ENCODE results near the gene IER5L. TPM values are rescaled to one million over a fixed set of nuclear protein-coding genes. Genes with fewer than 3 reads are reported as not detected.

Gene IER5L
- total and polyA plus RNA-seq, 2 experiments from 2014 or later: 21.5 to 77.4 TPM

DNA sequence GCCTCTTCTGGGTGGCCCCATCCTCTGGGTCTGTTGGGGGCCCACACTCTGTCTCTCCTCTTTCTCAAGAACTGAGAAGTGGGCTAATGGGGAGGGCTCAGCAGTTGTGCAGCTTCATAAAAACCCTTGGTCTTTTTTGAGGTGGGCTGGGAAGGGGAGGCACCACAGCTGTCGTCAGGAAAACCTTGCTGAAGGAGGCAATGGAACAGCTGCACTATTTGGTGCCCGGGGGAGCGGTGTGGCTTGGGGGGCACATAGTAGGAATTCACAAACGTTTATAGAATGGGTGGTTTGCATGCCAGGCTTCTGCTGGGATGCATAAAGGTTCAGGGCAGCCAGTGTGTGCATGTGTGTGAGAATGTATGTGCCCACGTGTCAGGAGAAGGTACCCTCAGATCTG, 3.2 kb upstream of the IER5L start:
- DNase-seq (ENCODE audit: low read depth in 1 of 2, low spot score in 1 of 2): no peak
- peaks cover 7% of the 10 kb centered on the region for H3K27me3 ChIP-seq
- H3K4me3 ChIP-seq: no peak overlapping the region
- peaks cover 4% of the 10 kb centered on the region for H3K4me1 ChIP-seq (ENCODE audit: low read depth)
- H3K36me3 ChIP-seq: no peaks in the 10 kb centered on the region
- no peak overlapping the region for H3K27ac ChIP-seq
- no peaks in the 10 kb centered on the region for H3K9me3 ChIP-seq (ENCODE audit: low read depth)
- TF ChIP-seq, protein P1, sequence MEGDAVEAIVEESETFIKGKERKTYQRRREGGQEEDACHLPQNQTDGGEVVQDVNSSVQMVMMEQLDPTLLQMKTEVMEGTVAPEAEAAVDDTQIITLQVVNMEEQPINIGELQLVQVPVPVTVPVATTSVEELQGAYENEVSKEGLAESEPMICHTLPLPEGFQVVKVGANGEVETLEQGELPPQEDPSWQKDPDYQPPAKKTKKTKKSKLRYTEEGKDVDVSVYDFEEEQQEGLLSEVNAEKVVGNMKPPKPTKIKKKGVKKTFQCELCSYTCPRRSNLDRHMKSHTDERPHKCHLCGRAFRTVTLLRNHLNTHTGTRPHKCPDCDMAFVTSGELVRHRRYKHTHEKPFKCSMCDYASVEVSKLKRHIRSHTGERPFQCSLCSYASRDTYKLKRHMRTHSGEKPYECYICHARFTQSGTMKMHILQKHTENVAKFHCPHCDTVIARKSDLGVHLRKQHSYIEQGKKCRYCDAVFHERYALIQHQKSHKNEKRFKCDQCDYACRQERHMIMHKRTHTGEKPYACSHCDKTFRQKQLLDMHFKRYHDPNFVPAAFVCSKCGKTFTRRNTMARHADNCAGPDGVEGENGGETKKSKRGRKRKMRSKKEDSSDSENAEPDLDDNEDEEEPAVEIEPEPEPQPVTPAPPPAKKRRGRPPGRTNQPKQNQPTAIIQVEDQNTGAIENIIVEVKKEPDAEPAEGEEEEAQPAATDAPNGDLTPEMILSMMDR (IDR thresholded peaks at IDR 0.05; ENCODE audit: low read depth, low read length): no peak

DNA sequence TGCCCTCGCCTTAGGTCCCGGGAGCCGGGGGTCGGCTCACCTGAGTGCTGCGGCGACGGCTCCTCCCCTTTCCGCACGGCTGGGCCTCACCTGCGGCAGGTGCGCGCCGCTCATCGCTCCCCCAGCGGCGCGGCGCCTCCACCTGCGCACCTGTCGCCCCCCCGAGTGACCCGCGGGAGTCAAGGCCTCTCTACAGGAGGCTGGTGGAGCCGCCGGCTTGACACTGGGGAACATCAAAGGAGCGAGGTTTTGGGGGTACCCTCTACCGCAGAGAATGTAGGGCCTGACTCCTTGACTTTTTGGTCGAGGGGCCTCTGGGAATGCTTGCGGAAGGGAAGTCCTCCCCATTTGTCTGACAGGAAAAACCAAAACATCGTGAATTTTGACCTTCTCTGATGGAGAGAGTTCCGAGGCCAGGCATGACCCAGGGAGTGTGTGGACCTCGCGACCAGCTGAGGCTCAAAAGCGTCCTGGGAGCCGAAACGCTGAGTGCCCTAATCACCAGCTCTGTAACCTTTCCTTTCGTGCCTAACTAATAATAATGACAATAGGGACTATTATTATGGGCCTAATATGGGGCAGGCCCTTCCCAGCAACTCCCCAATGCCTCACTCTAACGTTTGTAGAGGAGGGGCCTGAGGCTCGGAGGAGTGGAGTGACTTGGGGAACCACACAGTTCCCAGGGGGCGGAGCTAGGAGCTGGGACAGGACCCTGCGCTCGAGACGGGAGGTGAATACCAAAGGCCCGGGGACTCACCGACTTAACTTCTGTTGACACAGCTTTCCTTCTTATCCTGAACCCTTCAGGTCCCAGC, 714 bp upstream of the IER5L start:
- TF ChIP-seq, protein P1 (IDR thresholded peaks at IDR 0.05; ENCODE audit: low read depth, low read length): no peak
- H3K27me3 ChIP-seq: peaks cover 7% of the 10 kb centered on the region
- peaks cover 12% of the 10 kb centered on the region for H3K4me1 ChIP-seq (ENCODE audit: low read depth)
- peak in 1 of 2 donors; percentile 77 for DNase-seq (ENCODE audit: low read depth in 1 of 2, low spot score in 1 of 2)
- H3K36me3 ChIP-seq: no peaks in the 10 kb centered on the region
- no peaks in the 10 kb centered on the region for H3K9me3 ChIP-seq (ENCODE audit: low read depth)
- H3K27ac ChIP-seq: no peak overlapping the region
- peak overlapping the region; percentile 22 for H3K4me3 ChIP-seq

DNA sequence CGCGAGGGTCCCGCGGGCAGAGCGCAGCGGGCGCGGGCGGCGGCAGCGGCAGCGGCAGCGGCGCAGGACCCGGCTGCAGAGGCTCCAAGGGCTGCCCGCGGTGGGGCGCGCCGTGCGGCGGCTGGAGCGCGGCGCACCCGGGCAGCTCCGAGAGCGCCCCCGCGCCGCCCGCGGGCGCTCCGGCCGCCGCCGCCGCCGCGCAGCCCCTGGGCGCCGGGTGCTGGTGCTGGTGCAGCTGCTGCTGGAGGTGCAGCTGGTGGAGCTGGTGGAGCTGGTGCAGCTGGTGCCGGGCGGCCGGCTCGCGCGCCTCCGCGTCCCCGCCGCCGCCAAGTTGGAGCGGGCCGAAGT, 644 bp downstream of the IER5L start:
- H3K27ac ChIP-seq: peak overlapping the region; percentile 21
- H3K27me3 ChIP-seq: peaks cover 7% of the 10 kb centered on the region
- peak overlapping the region; percentile 99 for H3K4me3 ChIP-seq
- TF ChIP-seq, protein P1 (IDR thresholded peaks at IDR 0.05; ENCODE audit: low read depth, low read length): no peak
- peaks cover 12% of the 10 kb centered on the region for H3K4me1 ChIP-seq (ENCODE audit: low read depth)
- H3K9me3 ChIP-seq (ENCODE audit: low read depth): no peaks in the 10 kb centered on the region
- DNase-seq (ENCODE audit: low read depth in 1 of 2, low spot score in 1 of 2): peak in 1 of 2 donors; percentile 61
- no peaks in the 10 kb centered on the region for H3K36me3 ChIP-seq

DNA sequence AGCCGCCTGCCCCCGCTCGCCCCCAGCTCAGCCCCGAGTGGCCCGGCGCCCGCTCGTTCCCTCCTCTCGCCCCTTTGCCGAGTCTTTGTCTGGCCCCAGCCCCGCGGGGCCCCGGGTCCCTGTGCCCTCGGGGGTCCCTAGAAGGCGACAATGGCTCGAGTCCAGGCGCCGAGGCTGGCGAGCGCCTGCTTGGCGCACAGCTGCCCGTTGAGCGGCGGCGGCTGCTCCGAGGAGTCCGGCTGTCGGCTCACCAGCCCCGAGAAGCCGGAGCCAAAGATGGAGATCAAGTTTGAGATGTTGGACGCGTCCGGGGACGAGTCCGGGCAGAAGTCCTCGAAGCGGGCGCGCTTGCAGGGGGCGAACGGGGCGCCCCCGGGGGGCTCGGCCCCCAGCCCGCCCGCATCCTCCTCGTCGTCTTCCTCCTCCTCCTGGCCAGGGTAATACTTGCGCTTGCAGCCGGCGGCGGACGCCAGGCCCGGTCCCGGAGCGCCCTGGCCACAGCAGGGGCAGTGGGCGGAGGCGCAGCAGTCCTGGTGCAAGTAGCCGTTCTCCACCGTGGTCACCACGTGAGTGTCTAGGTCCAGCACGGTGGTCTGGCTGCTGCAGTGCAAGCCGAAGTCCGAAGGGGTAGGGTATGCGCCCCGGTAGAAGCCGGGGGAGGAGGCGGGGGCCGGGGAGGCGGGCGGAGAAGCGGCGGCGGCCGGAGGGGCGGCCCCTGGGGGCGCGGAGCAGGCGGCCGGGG, 1.2 kb downstream of the IER5L start:
- Histone ChIP-seq H3K4me3 (peak overlapping the region; percentile 88), H3K27me3 (peaks cover 7% of the 10 kb centered on the region), H3K9me3 (ENCODE audit: low read depth) (no peaks in the 10 kb centered on the region), H3K4me1 (ENCODE audit: low read depth) (peaks cover 12% of the 10 kb centered on the region), H3K27ac (peak overlapping the region; percentile 78), H3K36me3 (no peaks in the 10 kb centered on the region)
- peak; percentile 57 to 65 for DNase-seq (ENCODE audit: low read depth in 1 of 2, low spot score in 1 of 2)
- TF ChIP-seq, protein P1 (IDR thresholded peaks at IDR 0.05; ENCODE audit: low read depth, low read length): no peak

DNA sequence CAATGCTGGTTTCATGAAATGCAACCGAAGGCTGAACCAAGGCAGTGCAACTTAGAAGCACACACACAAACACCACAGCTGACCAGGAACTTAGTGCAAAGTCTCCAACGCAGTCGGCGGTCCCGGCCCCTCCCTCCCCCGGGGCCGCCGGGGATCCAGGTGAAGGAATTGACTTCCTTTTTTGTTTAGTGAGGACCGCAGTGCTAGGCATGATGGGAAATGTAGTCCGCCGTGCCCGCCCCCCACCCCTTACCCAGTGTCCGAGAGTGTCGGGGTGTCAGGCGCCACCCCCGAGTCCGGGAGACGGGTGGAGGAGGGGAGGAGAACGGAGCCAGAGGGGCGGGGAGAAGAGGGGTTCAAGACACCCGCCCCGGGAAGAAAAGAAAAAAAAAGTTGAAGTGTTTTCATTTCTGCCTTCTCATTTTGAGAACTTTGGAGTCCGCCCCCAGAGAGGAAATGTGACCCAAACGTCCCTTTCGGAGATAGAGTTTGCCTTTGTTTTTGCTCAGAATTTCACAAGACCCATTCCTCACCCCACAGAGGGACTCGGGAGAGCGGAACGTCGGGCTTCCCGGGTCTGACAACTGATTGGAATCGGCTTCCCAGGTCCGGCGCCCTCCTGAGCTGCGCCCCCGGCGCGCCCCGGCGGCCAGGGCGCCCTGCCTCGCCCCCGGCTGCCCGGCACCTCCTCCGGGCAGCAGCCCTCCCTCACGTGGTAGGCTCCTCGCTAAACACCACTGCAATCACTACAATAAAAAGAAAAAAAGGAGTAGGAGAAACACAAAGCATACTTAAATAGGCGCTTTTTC, 2.0 kb downstream of the IER5L start:
- peak; percentile 89 to 96 for DNase-seq (ENCODE audit: low read depth in 1 of 2, low spot score in 1 of 2)
- Histone ChIP-seq H3K4me3 (peak overlapping the region; percentile 88), H3K36me3 (no peaks in the 10 kb centered on the region), H3K4me1 (ENCODE audit: low read depth) (peaks cover 12% of the 10 kb centered on the region), H3K27me3 (peaks cover 2% of the 10 kb centered on the region), H3K27ac (peak overlapping the region; percentile 78), H3K9me3 (ENCODE audit: low read depth) (no peaks in the 10 kb centered on the region)
- TF ChIP-seq, protein P1 (IDR thresholded peaks at IDR 0.05; ENCODE audit: low read depth, low read length): no peak
